Measurements from ENCODE around the gene HDHD5.

The HDHD5 gene

DNA sequence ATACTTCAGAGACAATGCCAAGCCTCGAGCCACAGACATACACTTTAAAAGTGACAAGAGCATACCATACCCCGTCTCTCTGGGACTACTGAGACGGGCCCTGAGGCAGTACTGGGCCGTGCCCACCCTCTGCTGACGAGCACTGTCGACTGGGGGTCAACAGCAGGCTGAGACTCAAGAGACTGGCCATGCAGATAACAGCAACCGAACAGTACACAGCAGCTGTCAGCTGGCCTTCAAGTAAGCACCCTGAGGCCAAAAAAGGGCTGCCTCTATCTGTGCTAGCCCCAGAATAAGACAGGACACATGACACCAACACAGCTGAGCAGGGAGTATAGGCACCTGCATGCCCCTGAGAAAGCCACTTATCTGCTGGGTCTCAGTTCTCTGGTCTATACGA is 19.1 kb downstream of the HDHD5 start:
- H3K27me3 ChIP-seq (ENCODE audit: insufficient read depth, low read length): no peaks in the 10 kb centered on the region
- no peaks in the 10 kb centered on the region for H3K79me1 ChIP-seq (ENCODE audit: low read length)
- WGBS (ENCODE audit: extremely low coverage, insufficient coverage, insufficient read length): no CpG with 5 or more reads among the region's 8 CpGs
- no peak overlapping the region for H4K91ac ChIP-seq (ENCODE audit: low read depth, low read length)
- DNase-seq: no peak
- H2AK5ac ChIP-seq (ENCODE audit: low read length): no peak overlapping the region
- H3K4ac ChIP-seq (ENCODE audit: low read depth, low read length): no peak overlapping the region
- H3K4me3 ChIP-seq (ENCODE audit: low read depth, low read length): no peak overlapping the region
- no peak overlapping the region for H3K4me2 ChIP-seq (ENCODE audit: low read length)
- H3K4me1 ChIP-seq (ENCODE audit: control insufficient read depth in 1 of 2, insufficient read depth in 2 of 2, low read length in 2 of 2): no peaks in the 10 kb centered on the region
- H3K79me2 ChIP-seq (ENCODE audit: control insufficient read depth, insufficient read depth, low read length, poor library complexity): no peaks in the 10 kb centered on the region
- no peak overlapping the region for H3K9ac ChIP-seq (ENCODE audit: low read length)
- H3K14ac ChIP-seq (ENCODE audit: low read length): no peak overlapping the region
- no peak overlapping the region for H2BK12ac ChIP-seq (ENCODE audit: low read length)
- no peak overlapping the region for H4K12ac ChIP-seq (ENCODE audit: low read depth, low read length)
- no peak overlapping the region for H3K18ac ChIP-seq (ENCODE audit: low read length)
- no peak overlapping the region for H2AFZ ChIP-seq (ENCODE audit: insufficient read depth, low read length, poor library complexity)
- no peak overlapping the region for H3K27ac ChIP-seq (ENCODE audit: low read depth, low read length)
- H3K9me3 ChIP-seq (ENCODE audit: insufficient read depth, low read depth, low read length): no peaks in the 10 kb centered on the region
- no peak overlapping the region for H2BK120ac ChIP-seq (ENCODE audit: insufficient read depth, low read length, poor library complexity)
- no peak overlapping the region for H2BK5ac ChIP-seq (ENCODE audit: low read depth, low read length, poor library complexity)
- H3K23ac ChIP-seq (ENCODE audit: low read length): no peak overlapping the region
- H4K8ac ChIP-seq (ENCODE audit: low read depth, low read length): no peak overlapping the region
- peaks cover 13 to 24% of the 10 kb centered on the region in 2 experiments for H3K36me3 ChIP-seq (ENCODE audit: control insufficient read depth in 1 of 2, insufficient read depth in 2 of 2, low read length in 2 of 2)

DNA sequence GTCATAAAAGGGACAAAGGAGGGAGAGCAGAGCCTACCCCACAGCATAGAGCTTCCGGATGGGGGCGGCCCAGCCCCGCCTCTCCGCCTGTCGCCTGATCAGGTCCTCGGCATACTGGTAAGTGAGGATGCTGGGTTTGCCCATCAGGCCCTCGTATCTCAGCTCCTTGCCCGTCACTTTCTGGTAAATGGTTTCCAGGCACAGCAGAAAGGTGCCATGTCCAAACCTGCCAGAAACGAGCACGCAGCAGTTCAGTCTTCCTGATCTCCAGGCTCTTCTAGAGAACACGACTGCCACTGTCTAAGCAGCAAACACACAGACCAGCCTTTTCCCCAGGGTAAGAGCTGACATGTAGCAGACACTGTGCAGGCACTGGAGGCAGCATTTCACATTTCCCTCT is 20.6 kb downstream of the HDHD5 start:
- H2AFZ ChIP-seq (ENCODE audit: insufficient read depth, low read length, poor library complexity): no peak overlapping the region
- no peak overlapping the region for H3K23ac ChIP-seq (ENCODE audit: low read length)
- no peak overlapping the region for H3K18ac ChIP-seq (ENCODE audit: low read length)
- H4K12ac ChIP-seq (ENCODE audit: low read depth, low read length): no peak overlapping the region
- H4K8ac ChIP-seq (ENCODE audit: low read depth, low read length): no peak overlapping the region
- H3K79me2 ChIP-seq (ENCODE audit: control insufficient read depth, insufficient read depth, low read length, poor library complexity): no peaks in the 10 kb centered on the region
- no peak overlapping the region for H2BK5ac ChIP-seq (ENCODE audit: low read depth, low read length, poor library complexity)
- H3K9ac ChIP-seq (ENCODE audit: low read length): no peak overlapping the region
- no peak overlapping the region for H4K91ac ChIP-seq (ENCODE audit: low read depth, low read length)
- H3K27me3 ChIP-seq (ENCODE audit: insufficient read depth, low read length): no peaks in the 10 kb centered on the region
- DNase-seq: no peak
- peaks cover 8 to 17% of the 10 kb centered on the region in 2 experiments for H3K36me3 ChIP-seq (ENCODE audit: control insufficient read depth in 1 of 2, insufficient read depth in 2 of 2, low read length in 2 of 2)
- no peak overlapping the region for H3K4ac ChIP-seq (ENCODE audit: low read depth, low read length)
- no peak overlapping the region for H2BK120ac ChIP-seq (ENCODE audit: insufficient read depth, low read length, poor library complexity)
- H3K14ac ChIP-seq (ENCODE audit: low read length): no peak overlapping the region
- no peaks in the 10 kb centered on the region for H3K4me1 ChIP-seq (ENCODE audit: control insufficient read depth in 1 of 2, insufficient read depth in 2 of 2, low read length in 2 of 2)
- WGBS (ENCODE audit: extremely low coverage, insufficient coverage, insufficient read length): no CpG with 5 or more reads among the region's 11 CpGs
- H3K9me3 ChIP-seq (ENCODE audit: insufficient read depth, low read depth, low read length): no peaks in the 10 kb centered on the region
- H3K4me3 ChIP-seq (ENCODE audit: low read depth, low read length): no peak overlapping the region
- H2BK12ac ChIP-seq (ENCODE audit: low read length): no peak overlapping the region
- no peak overlapping the region for H2AK5ac ChIP-seq (ENCODE audit: low read length)
- H3K4me2 ChIP-seq (ENCODE audit: low read length): no peak overlapping the region
- H3K27ac ChIP-seq (ENCODE audit: low read depth, low read length): no peak overlapping the region
- H3K79me1 ChIP-seq (ENCODE audit: low read length): no peaks in the 10 kb centered on the region

DNA sequence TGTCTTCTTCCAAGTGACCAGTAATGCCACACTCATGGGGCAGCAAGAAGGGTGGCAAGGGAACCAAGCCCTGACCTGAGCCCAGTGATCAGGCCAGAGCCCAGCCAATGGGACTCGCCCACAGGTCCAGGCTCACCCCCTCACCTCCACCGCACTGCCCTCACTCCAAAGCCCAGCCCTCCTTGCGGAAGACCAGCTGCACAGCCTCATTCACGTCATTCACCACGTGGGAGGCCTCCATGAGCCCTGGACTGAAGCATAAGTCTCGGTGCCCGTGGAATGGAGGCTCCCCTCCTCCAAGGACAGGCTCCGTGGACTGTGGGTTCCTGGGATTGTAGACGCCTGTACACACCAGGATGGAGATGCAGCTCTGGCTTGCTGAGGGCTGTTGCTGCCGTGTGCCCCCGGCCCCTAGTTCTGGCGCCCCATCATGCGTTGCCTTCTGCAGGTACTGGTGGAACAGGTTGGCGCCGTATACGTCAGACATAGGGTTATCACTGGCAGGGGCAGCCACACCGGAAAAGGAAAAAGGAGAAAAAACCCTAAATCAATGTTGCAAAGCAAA is 21.1 kb downstream of the HDHD5 start:
- Histone ChIP-seq H3K27ac (ENCODE audit: low read depth, low read length) (no peak overlapping the region), H3K23ac (ENCODE audit: low read length) (no peak overlapping the region), H3K14ac (ENCODE audit: low read length) (no peak overlapping the region), H3K9me3 (ENCODE audit: insufficient read depth, low read depth, low read length) (no peaks in the 10 kb centered on the region), H3K4me1 (ENCODE audit: control insufficient read depth in 1 of 2, insufficient read depth in 2 of 2, low read length in 2 of 2) (no peaks in the 10 kb centered on the region), H3K27me3 (ENCODE audit: insufficient read depth, low read length) (no peaks in the 10 kb centered on the region), H4K8ac (ENCODE audit: low read depth, low read length) (no peak overlapping the region), H2AFZ (ENCODE audit: insufficient read depth, low read length, poor library complexity) (no peak overlapping the region), H3K4me2 (ENCODE audit: low read length) (no peak overlapping the region), H2BK5ac (ENCODE audit: low read depth, low read length, poor library complexity) (no peak overlapping the region), H2AK5ac (ENCODE audit: low read length) (no peak overlapping the region), H3K79me1 (ENCODE audit: low read length) (no peaks in the 10 kb centered on the region), H3K9ac (ENCODE audit: low read length) (no peak overlapping the region), H3K4ac (ENCODE audit: low read depth, low read length) (no peak overlapping the region), H3K36me3 (ENCODE audit: control insufficient read depth in 1 of 2, insufficient read depth in 2 of 2, low read length in 2 of 2) (peaks cover 8 to 14% of the 10 kb centered on the region in 2 experiments), H2BK120ac (ENCODE audit: insufficient read depth, low read length, poor library complexity) (no peak overlapping the region), H4K12ac (ENCODE audit: low read depth, low read length) (no peak overlapping the region), H3K79me2 (ENCODE audit: control insufficient read depth, insufficient read depth, low read length, poor library complexity) (no peaks in the 10 kb centered on the region), H3K4me3 (ENCODE audit: low read depth, low read length) (no peak overlapping the region), H3K18ac (ENCODE audit: low read length) (no peak overlapping the region), H2BK12ac (ENCODE audit: low read length) (no peak overlapping the region), H4K91ac (ENCODE audit: low read depth, low read length) (no peak overlapping the region)
- no CpG with 5 or more reads among the region's 17 CpGs for WGBS (ENCODE audit: extremely low coverage, insufficient coverage, insufficient read length)
- no peak for DNase-seq

DNA sequence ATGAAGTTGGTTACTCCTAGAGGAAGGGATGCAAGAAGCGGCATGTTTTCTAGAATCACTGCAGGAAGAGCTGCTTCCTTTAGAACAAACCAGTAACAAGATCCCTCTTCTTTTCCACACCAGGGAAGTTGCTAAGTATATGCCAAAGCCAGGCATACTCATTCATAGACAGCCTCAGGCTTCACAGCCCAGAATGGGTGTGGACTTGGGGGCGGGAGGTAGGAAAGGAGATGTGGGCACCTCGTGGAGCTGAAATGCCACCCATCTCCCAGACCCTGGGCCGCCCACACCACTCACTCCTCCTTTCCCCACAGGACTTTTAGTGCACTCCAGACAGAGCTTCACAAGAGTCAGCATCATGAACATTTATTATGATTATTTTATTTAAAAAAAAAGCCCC is 21.9 kb downstream of the HDHD5 start:
- Histone ChIP-seq H4K8ac (ENCODE audit: low read depth, low read length) (no peak overlapping the region), H3K36me3 (ENCODE audit: control insufficient read depth in 1 of 2, insufficient read depth in 2 of 2, low read length in 2 of 2) (peaks cover 8 to 14% of the 10 kb centered on the region in 2 experiments), H2BK12ac (ENCODE audit: low read length) (no peak overlapping the region), H3K4me2 (ENCODE audit: low read length) (no peak overlapping the region), H3K27me3 (ENCODE audit: insufficient read depth, low read length) (no peaks in the 10 kb centered on the region), H3K18ac (ENCODE audit: low read length) (no peak overlapping the region), H3K79me1 (ENCODE audit: low read length) (no peaks in the 10 kb centered on the region), H2AK5ac (ENCODE audit: low read length) (no peak overlapping the region), H2BK120ac (ENCODE audit: insufficient read depth, low read length, poor library complexity) (no peak overlapping the region), H3K79me2 (ENCODE audit: control insufficient read depth, insufficient read depth, low read length, poor library complexity) (no peaks in the 10 kb centered on the region), H2AFZ (ENCODE audit: insufficient read depth, low read length, poor library complexity) (no peak overlapping the region), H3K9ac (ENCODE audit: low read length) (no peak overlapping the region), H3K4me1 (ENCODE audit: control insufficient read depth in 1 of 2, insufficient read depth in 2 of 2, low read length in 2 of 2) (no peaks in the 10 kb centered on the region), H3K4me3 (ENCODE audit: low read depth, low read length) (no peak overlapping the region), H3K4ac (ENCODE audit: low read depth, low read length) (no peak overlapping the region), H2BK5ac (ENCODE audit: low read depth, low read length, poor library complexity) (no peak overlapping the region), H4K91ac (ENCODE audit: low read depth, low read length) (no peak overlapping the region), H3K27ac (ENCODE audit: low read depth, low read length) (no peak overlapping the region), H3K14ac (ENCODE audit: low read length) (no peak overlapping the region), H4K12ac (ENCODE audit: low read depth, low read length) (no peak overlapping the region), H3K23ac (ENCODE audit: low read length) (no peak overlapping the region), H3K9me3 (ENCODE audit: insufficient read depth, low read depth, low read length) (no peaks in the 10 kb centered on the region)
- WGBS (ENCODE audit: extremely low coverage, insufficient coverage, insufficient read length): no CpG with 5 or more reads among the region's 4 CpGs
- DNase-seq: no peak

All from trophoblast cell (in vitro differentiated cells and primary cell).